Embryonic facial prominence (tissue), 1 donor: ENCODE results near the gene CD151.

ENCODE experiments used
- DNase-seq: peaks from one replicate; pipeline ENCODE4 v3.0.0-alpha.2; 2016; ENCODE audit errors: extremely low spot score

Gene CD151

DNA sequence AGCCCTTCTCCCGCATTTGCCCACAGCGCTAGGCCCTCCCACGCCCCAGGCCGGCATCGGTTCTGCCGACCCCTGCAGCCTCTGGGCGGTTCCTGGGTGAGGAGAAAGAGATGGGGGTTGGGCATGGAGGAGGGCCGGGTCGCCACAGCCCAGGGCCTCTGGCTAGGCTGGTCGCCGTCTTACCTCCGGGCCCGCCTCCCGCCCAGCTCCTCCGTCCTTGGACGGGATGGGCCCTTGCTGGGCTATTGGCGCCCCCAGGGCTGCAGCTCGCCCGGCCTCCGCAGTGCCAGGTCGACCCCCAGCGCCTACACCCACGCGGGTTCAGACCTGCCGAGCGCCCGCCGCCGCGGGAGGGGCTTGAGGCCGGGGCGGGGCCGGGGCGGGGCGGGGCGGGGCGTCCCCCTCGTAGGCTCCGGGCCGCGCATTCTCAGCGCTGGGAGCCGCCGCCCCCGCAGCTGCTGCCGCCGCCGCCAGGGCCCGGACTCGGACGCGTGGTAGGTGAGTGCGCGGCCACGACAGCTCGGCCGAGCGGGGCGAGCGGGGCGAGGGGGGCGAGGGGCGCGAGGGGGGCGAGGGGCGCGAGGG lies at the start of gene CD151:
Gene CD151 (plus strand): TSS at position 424 of the 585 bp plus-strand sequence. CDS start 3,118 bp downstream, outside the sequence.
- DNase-seq = no peak

DNA sequence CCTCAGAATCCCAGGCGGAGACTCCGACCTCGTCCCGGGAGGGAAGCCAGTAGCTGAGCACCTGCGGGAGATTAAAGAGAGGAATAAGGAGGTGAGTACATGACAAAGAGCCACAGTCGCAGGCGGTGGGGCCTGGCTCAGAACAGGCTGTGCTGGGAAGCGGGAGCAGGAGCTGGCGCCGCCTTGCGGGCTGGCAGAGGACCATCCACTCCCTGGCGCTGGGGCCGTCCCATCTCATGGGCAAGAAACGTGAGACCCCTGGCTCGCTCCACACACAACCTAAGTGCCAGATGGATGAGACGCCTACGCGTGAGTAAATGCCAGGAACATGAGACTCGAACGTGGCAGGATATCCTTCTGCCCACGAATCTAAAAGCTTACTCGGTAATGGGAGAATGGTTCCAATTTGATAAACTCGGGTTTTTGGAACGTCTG lies 49.2 kb upstream of the CD151 start:
- DNase-seq = peak; percentile 71

DNA sequence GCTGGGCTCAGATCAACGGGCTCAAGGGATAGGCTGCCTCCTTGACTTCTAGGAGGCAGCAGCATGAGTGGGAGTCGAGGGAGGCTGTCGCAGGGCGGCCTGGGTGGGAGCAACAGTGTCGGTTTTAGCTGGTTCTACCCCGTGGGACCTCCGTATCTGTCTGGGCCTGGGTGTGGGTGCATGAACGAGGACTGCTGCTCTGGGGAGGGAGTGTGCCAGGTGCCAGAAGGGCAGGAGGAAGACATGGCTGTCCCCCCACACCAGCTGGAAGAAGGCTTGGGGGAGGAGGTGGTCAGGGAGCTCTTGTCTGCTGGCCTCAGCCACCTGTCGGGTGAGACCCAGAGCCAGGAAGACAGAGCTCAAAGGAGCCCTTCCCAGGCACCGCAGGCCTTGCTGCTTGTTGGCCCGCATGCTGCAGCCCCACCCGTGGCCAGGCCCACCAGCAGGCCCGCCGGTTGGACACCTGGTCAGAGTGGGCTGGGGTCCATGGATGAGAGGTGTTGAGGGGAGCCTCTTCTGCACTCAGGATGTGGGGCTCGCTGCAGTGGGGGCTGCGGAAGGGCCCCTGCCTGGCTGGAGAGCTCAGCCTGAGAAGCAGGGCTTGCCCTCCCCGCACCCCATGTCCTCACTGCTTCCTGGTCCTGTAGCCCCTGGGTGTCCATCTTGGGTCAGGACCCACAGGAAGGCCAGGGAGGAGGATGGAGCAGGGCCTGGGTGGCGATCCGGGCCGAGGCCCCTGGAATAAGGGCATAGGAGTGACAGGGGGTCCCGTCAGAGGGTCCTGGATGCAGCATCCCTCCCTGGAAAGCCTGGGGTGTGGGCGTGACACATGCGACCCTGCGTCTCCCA lies 46.3 kb upstream of the CD151 start:
- no peak for DNase-seq

DNA sequence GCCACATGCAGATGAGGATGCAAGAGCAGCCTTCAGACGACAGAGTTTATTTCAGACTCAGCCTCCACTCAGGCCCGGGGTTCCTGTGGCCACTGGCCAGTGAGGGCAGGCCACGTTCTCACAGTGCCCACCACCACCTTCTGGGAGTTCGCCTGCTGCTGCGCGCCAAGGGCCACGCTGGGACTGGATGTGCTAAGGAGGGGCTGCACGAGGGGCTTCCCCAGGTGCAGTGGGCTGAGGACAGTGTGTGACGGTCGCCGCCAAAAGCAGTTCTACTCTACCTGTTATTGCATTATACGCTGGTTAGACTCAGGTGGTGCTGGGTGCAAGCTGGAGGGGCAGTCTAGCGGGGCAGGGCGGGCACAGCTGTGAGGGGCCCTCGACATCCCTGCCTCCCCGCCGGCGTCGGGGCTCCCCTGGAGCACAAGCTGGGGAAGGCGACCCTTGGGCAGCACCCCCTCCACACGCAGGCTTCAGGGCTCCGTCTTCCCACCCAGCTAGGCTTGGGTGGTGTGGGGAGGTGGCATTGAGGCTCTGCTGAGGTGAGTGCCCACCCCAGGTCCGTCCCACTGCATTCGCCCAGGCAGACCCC lies 45.6 kb upstream of the CD151 start:
- DNase-seq = no peak

DNA sequence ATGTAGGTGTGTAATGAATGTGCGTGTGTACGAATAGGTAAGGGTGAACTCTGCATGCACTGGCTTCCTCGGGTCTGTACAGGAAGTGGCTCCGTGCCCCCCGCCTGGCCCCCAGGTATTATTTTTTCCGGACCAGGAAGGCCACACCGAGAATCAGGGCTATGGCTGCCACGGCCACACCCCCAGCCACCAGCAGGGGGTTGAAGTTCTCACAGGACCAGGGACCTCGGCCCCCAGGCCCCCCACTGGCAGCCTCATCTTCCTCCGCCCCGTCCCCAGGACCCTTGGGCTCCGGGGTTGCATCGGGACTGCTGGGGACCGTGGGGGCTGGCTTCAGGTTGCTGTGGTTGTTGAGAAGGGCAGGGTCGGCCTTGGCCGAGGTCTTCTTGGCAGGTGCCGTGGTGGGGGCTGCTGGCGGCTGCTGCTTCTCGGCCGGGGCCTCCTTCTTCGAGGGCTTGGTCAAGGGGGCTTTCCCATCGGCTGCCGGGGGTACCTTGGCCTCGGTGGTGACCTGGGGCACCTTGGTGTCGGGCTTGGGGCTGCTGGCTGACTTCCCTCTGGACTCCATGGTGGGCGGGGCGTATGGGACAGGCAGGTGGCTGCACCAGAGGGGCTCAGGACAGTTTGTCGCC lies 44.6 kb upstream of the CD151 start:
- DNase-seq = no peak

DNA sequence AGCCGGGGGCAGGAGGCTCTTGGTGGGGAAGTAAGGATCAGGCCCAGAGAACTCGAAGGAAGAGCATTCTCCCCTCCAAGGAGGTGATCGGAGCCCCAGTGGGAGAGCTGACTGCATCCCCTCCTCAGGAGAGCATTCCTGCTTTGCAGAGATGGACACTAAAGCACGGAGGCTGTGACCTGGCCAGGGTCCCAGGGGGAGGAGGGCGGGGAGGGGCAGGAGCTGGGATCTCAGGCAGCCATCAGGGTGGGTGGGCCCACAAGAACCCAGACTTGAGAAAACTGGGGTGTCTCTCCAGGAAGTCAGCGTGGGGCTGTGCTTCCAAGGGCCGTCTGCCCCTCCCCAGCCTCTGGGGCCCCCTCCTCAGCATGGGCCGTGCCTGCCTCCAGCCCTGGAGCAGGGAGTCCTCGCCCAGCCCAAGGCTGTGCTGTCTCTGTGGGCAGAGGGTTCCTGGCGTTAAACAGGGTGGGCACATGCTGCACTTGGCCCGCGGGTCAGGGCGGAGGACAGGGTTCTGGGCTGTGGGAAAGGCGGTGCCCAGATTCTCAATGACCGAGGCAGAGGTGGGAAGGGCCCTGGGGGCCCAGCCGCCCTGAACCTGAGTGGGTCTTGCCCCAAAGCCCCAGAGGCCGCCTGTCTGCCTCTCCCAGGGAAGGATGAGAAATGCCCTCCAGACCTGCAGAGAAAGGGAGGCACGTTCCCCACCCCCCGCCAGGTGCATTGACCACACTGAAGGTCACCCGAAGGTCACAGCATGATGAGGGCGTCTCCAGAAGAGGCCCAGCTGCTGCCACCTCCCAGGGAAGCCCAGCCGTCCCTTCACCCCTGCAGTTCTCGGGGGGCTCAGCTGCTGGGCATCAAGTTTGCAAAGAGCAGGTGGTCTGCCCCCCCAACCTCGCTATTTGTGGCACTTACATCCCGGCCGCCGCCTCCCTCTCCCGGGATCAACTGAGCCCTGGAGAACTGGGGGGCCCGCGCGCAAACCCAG lies 43.5 kb upstream of the CD151 start:
- no peak for DNase-seq

DNA sequence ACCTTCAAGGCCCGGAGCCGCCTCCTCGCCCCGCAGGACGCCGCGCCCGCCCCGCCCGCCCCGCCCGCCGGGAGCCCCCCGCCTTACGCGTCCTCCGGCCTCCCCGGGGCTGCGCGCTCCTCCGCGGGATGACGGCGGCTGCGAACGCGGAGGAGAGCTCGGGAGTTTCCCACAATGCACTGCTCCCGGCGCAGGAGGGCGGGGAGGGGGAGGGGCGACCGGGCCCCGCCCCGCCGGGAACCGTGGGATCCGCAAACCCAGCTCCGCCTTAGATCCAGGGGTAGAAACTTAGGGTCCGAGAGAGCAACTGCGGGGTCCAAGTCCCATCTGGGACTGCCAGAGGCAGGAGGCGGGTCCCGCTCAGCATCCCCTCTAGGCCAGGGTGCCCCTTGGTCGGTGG lies 42.8 kb upstream of the CD151 start, which contains the start of gene CEND1:
Gene CEND1 (minus strand): TSS at position 148 of the 400 bp plus-strand sequence. CDS start 1,514 bp downstream, outside the sequence.
- no peak for DNase-seq

DNA sequence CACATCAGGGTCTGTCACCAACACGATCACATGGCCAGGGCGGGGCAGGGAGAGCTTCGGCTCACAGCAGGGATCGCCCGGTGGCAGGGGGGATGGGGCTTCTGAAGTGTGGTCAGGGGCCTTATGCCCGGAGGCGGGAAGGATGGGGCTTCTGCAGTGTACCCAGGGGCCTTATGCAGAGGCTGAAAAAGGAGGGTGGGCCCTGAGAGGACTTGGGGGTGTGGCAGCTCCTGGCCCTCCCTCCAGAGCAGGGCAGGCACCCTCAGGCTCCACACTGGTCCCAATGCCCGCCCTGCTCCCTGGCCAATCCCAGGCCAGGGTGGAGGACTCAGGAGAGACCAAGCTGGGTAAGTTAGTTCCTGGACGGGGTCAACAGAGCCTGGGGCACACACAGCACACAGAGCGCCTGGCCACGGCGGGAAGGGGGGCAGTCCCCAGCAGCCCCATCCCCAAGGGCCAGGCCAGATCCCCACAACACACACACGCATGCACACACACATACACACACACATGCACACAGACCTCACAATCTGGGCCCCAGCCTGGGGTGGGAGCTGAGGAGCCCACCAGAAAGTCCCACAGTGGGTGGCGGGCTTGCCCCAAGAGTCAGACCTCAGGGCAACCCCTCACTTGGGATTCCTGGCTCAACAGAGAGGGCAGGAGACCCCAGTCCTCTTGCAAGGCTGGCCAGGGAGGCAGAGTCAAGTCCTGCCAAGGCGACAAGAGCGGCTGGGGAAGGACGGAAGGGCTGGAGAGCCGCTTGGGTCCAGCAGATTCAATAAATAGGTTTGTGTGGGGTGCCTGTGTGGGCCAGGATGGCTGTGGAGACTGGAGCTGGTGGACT lies 41.8 kb upstream of the CD151 start:
- DNase-seq = no peak

DNA sequence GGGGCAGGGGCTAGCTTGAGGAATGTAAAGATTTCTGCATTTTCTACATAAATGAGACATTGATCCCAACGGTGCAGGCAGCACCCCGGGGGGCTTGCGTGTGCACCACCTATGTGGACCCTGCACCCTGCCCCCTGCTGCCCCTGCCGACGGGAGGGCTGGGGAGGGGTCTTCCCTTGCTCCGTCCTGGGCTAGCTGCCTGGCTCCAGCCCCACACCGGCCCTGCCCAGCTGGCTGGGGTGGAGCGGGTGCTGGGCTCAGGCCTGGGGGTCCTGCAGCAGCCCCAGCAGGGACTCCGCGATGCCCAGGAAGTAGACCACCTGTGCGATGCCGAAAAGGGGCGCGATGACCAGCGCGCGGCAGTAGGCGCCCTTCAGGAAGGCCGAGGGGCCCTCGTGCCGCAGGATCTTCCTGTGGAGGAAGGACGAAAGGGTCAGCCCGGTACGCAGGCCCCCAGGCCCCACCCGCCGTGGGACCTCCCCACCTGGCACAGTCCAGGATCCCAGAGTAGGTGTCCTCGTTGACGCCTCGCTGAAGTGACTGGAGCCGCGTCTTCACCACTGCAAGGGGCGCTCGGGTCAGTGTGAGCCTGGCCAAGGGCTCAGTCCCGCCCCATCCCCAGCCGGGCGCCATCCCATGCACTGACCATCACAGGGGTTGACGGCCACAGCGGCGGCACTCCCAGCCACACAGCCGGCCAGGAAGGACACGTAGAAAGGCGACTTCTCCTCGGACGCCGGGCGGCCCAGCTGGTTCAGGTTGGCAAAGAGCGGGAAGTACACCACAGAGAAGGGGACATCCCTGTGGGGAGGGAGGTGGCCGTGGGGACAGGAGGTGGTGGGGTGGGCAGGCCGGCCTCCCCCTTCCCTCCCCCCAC lies 40.9 kb upstream of the CD151 start:
- no peak for DNase-seq

DNA sequence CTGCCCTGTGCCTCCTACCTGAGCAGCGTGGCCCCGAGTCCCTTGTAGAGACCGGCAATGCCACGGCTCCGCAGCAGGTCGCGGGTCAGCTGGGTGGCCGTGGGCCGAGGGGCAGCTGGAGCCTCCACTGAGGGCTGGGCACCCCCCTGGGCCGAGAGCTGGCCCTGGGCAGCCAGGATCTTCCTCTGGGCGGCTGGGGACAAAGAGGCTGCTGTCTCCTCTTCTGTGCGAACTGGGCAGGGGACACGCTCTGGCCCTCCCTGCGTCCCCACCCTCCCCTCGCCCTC lies 40.3 kb upstream of the CD151 start:
- DNase-seq = no peak

DNA sequence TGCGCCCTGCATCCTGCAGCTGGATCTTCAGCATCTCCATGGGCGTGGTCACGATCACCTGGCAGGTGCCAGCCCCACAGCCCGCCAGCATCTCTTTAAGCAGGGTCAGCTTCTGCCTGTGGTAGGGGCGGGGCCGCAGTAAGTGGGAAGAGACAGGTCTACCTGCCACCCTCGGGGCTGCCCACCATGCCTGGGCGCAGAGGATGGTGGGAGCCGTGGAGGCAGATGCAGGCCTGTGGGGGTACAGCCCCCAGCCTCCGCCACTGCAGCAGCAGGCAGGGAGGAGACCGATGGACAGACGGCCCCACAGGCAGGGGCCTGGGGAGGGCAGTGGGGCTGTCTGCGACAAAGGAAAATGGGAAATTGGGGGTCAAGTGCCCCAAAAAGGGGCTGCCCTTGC lies 39.9 kb upstream of the CD151 start:
- no peak for DNase-seq

DNA sequence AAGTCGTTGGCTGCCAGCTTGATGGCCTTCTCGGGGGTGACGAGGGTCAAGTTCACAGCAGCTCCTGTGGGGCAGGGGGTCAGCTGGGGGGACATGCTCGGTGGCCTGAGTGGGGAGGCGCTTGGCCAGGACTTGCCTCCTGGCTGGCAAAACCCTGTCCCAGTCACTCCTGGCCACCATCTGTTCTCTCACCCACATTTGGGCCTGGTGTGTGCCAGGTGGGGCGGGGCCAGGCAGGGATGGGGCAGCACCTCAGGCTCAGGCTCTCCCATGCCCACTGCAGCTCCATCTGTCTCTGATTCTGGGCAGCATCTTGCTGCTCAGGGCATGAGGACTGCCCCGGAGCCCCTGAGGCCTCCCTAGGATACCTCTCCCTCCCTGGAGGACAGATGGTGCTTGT lies 39.2 kb upstream of the CD151 start:
- no peak for DNase-seq

DNA sequence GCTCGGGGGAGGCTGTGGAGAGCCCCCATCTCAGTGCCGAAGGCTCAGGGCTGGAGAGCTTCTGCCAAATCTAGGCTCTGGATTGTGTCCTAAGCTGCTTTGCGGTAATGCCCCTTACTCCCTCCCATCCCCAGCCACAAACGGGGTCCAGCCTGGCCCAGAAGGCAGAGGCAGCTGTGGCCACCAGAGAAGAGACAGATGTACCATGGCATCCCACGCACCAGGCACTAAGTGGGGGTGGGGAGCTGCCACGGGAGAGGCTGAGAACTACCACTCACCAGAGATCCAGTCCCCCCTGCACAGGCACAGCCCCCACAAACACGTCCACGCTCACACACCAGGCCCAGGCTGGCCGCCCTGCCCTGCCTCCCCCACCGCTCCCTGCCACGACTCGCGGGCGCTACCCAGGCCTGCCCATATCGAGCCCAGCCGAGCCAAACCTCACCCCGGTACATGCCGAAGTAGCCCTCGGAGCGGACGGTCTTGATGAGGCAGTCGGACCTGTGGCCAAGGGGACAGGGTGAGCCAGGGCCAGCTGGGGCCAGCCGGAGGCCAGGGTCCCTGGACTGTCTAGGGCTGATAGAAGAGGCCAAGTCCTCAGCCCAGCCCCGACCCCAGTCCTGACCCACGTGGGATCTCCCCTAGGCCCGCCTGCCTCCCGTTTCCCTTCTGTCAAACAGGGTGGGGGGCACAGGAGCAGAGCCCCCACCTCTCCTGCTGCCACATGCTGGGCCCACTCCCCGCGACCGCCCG lies 38.6 kb upstream of the CD151 start:
- DNase-seq = no peak

DNA sequence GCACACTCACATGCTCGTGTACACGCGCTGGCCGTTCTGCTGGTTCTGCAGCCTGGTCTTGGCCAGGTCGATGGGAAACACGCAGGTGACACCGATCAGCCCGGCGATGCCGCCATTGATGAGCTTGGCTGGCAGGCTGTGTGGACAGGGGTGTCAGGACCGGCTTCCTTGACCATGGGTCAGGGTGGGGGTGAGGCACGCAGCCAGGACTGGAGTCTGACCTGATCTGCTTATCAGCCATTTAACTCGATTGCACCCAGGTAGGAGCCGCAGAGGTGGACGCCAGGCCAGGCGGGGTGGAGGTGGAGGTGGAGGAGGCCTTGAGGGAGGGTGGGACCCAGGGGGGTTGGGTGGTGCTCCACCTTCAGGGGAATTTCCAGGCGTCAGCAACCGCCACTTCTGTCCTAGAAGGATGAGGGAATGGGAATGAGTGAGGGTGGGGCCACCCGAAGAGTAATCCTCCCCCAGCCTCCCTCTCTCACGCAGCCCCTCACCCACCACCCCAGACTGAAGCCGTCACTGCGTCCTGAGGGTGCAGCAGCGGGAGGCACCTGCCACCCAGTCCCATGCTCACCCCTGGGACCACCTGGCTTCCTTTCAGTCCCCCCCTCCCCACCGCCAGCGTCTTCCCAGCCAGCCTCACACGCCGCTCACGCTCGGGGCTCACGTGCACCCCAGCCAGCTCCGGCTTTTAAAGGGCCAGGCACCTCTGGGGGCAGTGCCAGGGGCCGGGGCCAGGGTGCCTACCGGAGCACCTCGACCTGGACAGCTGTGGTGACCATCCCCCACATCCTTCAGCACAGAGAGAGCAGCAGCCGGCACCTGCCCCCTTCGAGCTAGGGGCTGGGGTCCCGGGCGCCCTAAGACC lies 37.8 kb upstream of the CD151 start:
- no peak for DNase-seq

DNA sequence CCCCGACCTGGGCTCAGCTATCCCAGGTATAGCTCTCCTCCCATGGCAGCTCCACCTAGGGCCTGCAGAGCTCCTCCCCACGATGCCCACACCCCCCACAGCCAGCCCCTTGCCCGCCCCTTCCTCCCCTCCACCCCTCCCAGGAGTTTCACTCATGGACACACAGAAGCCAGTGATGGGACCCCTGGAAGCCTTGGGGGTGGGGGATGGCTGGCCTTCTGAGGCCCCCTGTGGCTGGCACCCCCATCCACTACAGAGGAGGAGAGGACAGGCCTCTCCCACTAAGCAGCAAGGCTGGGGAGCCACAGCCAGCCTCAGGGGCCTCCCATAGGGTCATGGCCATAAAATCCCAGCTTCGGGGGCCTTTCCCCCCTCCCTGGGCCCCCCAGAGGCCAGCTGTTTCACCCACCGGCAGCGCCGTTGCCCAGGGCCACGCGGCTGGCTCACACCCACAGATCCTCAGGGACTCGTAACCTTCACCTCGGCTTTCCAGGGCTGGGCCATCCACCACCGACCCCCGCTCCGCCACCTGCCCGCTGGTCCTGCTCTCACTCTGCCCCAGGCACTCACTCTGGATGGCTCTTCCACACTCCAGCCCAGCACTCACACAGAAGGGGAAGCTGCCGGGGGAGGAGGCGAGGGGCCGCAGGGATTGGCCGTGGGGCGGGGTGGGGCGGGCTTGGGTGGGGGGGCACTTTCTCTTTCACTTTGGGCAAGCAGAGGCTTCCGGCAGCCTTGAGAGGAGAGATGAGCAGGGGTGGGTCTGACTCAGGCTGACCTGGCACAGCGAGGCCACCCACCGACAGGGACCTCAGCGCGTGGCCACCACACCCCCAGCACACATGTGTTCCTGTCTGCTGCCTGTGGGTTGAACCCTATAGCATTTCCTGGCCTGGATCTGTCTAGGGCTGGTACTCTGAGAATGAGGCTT lies 36.9 kb upstream of the CD151 start:
- no peak for DNase-seq

DNA sequence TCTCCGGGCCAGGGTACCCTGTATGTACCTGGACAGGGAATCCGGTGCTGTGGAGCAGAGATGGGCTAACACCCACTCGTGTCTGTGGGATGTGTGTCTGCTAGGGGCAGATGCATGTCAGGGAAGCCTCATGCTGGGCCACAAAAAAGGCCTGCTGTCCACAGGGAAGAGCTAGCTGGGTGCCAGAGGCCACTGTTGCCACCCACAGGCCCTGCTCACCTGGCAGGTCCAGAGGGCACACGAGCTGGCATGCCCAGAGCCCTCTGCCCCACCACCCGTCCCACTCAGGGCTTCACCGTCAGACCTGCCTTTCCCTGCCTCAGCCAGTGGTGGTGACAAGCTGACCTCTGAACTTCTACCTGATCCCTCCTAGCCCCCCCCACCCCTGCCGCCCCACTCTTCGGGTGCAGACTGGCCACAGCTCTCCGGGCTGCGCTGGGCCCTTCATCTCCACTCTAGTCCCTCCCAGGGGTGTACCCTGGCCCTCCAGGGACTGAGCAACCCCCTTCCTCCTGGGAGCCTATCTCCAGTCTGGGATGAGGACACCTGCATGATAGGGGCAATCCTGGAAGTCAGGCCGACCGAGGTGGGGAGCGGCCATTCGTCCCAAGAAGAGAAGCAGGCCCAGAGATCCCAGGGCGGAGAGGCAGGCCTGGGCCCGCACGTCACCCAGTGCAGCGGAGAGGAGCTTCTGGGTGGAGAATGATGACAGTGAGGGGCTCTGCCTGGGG lies 36.0 kb upstream of the CD151 start:
- no peak for DNase-seq
